CD1c-positive myeloid dendritic cell (primary cell): ENCODE measurements around the gene POPDC3.
"Not testable (repeated sequence)": the region's sequence is repeated elsewhere in the genome, so short reads cannot be mapped to it uniquely, and the experiment has no call there.

Experiments used
- DNase-seq: peaks from one replicate; pipeline ENCODE4 v3.0.0-alpha.2; 2016; ENCODE audit errors: extremely low spot score

Gene POPDC3

GRCh38 chr6:105194591-105194990 is 14.8 kb upstream of the POPDC3 start:
- no peak for DNase-seq

GRCh38 chr6:105194106-105194505 is 14.3 kb upstream of the POPDC3 start:
- no peak for DNase-seq

GRCh38 chr6:105193647-105194046 is 13.8 kb upstream of the POPDC3 start:
- no peak for DNase-seq

GRCh38 chr6:105192707-105193465 is 13.1 kb upstream of the POPDC3 start:
- DNase-seq = no peak

GRCh38 chr6:105191351-105191750 is 11.5 kb upstream of the POPDC3 start:
- no peak for DNase-seq

- no peak for DNase-seq
Observed at GRCh38 chr6:105189026-105189820, 9.4 kb upstream of the POPDC3 start.

- DNase-seq = no peak
Observed at GRCh38 chr6:105188251-105188650, 8.4 kb upstream of the POPDC3 start.

GRCh38 chr6:105186576-105186975 is 6.8 kb upstream of the POPDC3 start:
- no peak for DNase-seq

GRCh38 chr6:105184921-105185320 is 5.1 kb upstream of the POPDC3 start:
- no peak for DNase-seq

GRCh38 chr6:105181981-105182515 is 2.2 kb upstream of the POPDC3 start:
- no peak for DNase-seq

- no peak for DNase-seq
Observed at GRCh38 chr6:105178636-105179035, 1.2 kb downstream of the POPDC3 start.

GRCh38 chr6:105178110-105178509 is 1.7 kb downstream of the POPDC3 start:
- DNase-seq = no peak

GRCh38 chr6:105177556-105177955 is 2.3 kb downstream of the POPDC3 start:
- DNase-seq = no peak

- no peak for DNase-seq
Observed at GRCh38 chr6:105174512-105174911, 5.3 kb downstream of the POPDC3 start.

GRCh38 chr6:105172515-105172914 is 7.3 kb downstream of the POPDC3 start:
- DNase-seq = not testable (repeated sequence)

GRCh38 chr6:105170059-105170458 is 9.8 kb downstream of the POPDC3 start:
- no peak for DNase-seq

GRCh38 chr6:105167914-105168313 is 11.9 kb downstream of the POPDC3 start:
- DNase-seq = no peak

GRCh38 chr6:105164418-105164817 is 15.4 kb downstream of the POPDC3 start:
- no peak for DNase-seq

- no peak for DNase-seq
Observed at GRCh38 chr6:105163183-105163582, 16.6 kb downstream of the POPDC3 start.

GRCh38 chr6:105162377-105162776 is 17.4 kb downstream of the POPDC3 start:
- no peak for DNase-seq

- no peak for DNase-seq
Observed at GRCh38 chr6:105161421-105161820, 18.4 kb downstream of the POPDC3 start.

- DNase-seq = no peak
Observed at GRCh38 chr6:105153676-105154075, 26.1 kb downstream of the POPDC3 start.

GRCh38 chr6:105152880-105153279 is 26.9 kb downstream of the POPDC3 start:
- DNase-seq = no peak
